HS-27A (cell line): ENCODE data around the gene SFI1.
"Not testable (repeated sequence)": the region's sequence is repeated elsewhere in the genome, so short reads cannot be mapped to it uniquely, and the experiment has no call there.

ENCODE experiments used
- DNase-seq: peaks from one replicate; pipeline ENCODE4 v3.0.0-alpha.2; 2012; ENCODE audit warnings: low read depth, missing footprints

SFI1 gene

GRCh38 chr22:31550871-31551370 is 54.6 kb downstream of the SFI1 start:
- no peak for DNase-seq

- peak; percentile 14 for DNase-seq
Observed at GRCh38 chr22:31556627-31557203, 60.4 kb downstream of the SFI1 start.

- not testable (repeated sequence) for DNase-seq
Observed at GRCh38 chr22:31558546-31558945, 62.2 kb downstream of the SFI1 start.

- DNase-seq, result no peak
Observed at GRCh38 chr22:31561238-31561887, 65.0 kb downstream of the SFI1 start.

GRCh38 chr22:31561970-31562369 is 65.6 kb downstream of the SFI1 start:
- no peak for DNase-seq

- DNase-seq, result no peak
Observed at GRCh38 chr22:31566484-31566883, 70.1 kb downstream of the SFI1 start.

GRCh38 chr22:31567196-31567595 is 70.9 kb downstream of the SFI1 start:
- DNase-seq, result no peak

GRCh38 chr22:31567702-31568101 is 71.4 kb downstream of the SFI1 start:
- no peak for DNase-seq

GRCh38 chr22:31569126-31569525 is 72.8 kb downstream of the SFI1 start:
- no peak for DNase-seq

- DNase-seq, result no peak
Observed at GRCh38 chr22:31572939-31573338, 76.6 kb downstream of the SFI1 start.

GRCh38 chr22:31574055-31574670 is 77.8 kb downstream of the SFI1 start:
- DNase-seq, result no peak

- no peak for DNase-seq
Observed at GRCh38 chr22:31575190-31575589, 78.9 kb downstream of the SFI1 start.

- DNase-seq, result no peak
Observed at GRCh38 chr22:31577711-31578110, 81.4 kb downstream of the SFI1 start.

- DNase-seq, result no peak
Observed at GRCh38 chr22:31578171-31578570, 81.8 kb downstream of the SFI1 start.

- no peak for DNase-seq
Observed at GRCh38 chr22:31579835-31580242, 83.5 kb downstream of the SFI1 start.

- DNase-seq, result no peak
Observed at GRCh38 chr22:31583861-31584485, 87.6 kb downstream of the SFI1 start.

GRCh38 chr22:31584804-31585160 is 88.4 kb downstream of the SFI1 start:
- no peak for DNase-seq

- no peak for DNase-seq
Observed at GRCh38 chr22:31585161-31585859, 89.0 kb downstream of the SFI1 start.

- no peak for DNase-seq
Observed at GRCh38 chr22:31586137-31586920, 90.0 kb downstream of the SFI1 start.

- DNase-seq, result no peak
Observed at GRCh38 chr22:31588970-31589675, 92.8 kb downstream of the SFI1 start.

- not testable (repeated sequence) for DNase-seq
Observed at GRCh38 chr22:31590161-31590560, 93.8 kb downstream of the SFI1 start.
